NCI-H146 (cell line): ENCODE results near the gene CDH4.

Experiments used
- DNase-seq: peaks from one replicate; lab custom pipeline; 2025; lab: John Stamatoyannopoulos, UW

Gene CDH4

GRCh38 chr20:61493798-61494305, 241.8 kb downstream of the CDH4 start:
- DNase-seq, result no peak

DNA sequence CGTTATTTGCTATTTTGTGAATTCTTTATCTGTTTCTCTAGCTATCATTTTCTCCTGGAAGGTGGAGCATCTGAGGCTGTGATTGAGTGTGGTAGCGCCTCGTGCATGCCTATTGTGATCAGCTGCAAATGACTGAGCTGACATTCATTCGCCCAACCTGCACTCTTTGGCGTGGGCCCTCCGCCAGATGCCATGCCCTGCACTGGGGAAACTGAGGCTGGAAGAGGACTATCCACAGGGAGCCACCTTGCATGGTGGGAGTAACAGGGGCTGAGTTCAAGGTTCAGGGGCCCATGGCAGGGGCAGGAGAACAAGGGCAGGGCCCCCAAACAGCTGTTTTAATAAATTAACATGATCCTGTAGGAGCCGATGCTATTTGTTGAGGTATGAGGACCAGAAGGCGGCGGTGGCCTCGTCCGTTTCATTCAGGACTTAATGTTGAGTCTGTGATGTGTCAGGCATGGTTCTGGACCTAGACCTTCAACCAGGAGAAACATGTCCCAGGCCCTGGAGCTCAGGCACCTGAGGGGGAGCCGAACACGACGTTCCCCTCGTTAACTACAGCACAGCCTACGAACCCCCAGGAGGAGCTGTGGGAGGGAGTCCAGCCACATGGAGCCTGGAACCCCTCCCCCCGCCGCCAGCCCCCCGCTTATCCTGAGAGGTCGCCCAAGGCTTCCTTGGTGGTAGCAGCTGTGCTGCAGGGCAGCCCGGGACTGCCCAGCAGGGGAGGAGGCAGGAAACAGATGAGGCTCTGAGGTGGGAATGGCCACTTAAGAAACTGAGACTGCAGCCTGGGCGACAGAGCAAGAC, 242.9 kb downstream of the CDH4 start:
- DNase-seq, result no peak

DNA sequence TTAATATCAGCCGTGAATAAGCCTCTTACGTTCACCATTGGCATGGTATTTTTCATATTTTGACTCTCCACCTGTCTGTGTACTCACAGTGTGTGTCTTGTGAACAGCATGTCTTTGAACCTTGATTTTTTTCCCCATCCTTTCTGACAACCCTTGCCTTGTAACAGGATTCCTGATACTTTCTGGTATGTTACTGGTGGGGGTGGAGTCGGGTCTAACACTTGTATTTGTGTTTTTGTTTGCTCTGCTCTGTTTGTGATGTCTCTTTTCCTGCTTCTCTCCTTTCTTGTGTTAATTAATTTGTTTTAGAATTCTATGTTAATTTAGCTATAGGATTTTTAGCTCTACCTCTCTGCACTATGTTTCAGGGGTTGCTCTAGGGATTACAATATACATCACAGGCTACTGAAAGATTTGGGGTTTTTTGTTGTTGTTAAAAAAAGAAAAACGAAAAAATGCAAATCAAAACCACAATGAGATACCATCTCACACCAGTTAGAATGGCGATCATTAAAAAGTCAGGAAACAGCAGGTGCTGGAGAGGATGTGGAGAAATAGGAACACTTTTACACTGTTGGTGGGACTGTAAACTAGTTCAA, 245.1 kb downstream of the CDH4 start:
- DNase-seq, result no peak

GRCh38 chr20:61499859-61500554, 247.9 kb downstream of the CDH4 start:
- no peak for DNase-seq

- no peak for DNase-seq
Observed at GRCh38 chr20:61500791-61501321, 248.8 kb downstream of the CDH4 start.

DNA sequence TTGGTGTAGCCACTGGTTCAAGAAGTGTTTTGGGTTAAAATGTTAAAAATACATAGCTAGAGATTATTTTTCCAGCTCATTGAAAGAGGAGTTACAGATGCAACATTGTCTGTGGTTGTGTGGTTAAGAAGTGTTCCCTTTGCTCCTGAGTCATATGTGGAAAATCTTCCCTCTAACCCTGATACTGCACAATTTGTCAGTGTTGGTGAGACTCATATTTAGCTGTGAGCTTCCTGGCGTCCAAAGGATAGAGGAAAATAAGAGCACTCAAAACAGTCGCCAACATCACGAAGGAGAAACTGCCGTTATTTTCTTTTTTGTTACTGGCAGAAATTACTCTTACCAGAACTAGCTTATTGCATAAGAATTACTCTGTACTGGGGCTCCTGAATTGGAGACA, 250.4 kb downstream of the CDH4 start:
- no peak for DNase-seq

- DNase-seq, result no peak
Observed at GRCh38 chr20:61503106-61503505, 251.0 kb downstream of the CDH4 start.

DNA sequence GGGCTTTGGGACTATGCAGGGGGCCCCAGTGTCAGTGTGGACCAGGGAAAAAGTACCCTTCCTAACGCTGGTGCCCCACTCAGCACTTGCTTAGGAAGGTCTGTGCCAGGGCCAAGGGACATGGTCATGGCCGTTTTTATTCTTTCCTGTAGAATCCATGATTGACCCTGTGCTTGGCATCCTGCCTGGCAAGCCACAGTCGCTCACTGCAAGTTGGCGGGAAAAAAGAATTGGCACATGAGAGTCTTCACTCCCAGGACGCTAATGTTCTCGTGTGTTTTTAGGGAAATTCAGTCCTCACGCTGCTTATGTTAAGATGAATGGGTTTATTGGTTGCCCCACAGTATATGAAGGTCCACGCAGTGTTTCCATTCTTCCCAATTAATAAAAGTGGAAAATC, 253.4 kb downstream of the CDH4 start:
- DNase-seq, result no peak

DNA sequence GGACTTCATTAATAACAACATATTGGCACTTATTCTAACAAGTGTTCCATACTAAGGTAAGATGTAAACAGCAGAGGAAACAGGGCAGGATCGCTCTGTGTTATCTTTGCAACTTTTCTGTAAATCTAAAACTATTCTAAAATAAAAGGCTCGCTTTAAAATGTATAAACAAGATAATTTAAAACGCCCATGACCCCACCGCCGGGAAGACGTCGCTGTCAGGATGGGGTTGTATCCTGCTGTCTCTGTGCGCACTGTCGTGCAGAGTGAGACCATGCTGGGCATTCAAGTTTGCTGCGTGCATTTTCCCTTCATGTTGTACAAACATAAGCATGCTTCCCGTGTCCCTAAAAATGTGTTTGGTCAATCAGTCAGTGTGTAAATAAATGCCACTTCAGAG, 255.7 kb downstream of the CDH4 start:
- no peak for DNase-seq

DNA sequence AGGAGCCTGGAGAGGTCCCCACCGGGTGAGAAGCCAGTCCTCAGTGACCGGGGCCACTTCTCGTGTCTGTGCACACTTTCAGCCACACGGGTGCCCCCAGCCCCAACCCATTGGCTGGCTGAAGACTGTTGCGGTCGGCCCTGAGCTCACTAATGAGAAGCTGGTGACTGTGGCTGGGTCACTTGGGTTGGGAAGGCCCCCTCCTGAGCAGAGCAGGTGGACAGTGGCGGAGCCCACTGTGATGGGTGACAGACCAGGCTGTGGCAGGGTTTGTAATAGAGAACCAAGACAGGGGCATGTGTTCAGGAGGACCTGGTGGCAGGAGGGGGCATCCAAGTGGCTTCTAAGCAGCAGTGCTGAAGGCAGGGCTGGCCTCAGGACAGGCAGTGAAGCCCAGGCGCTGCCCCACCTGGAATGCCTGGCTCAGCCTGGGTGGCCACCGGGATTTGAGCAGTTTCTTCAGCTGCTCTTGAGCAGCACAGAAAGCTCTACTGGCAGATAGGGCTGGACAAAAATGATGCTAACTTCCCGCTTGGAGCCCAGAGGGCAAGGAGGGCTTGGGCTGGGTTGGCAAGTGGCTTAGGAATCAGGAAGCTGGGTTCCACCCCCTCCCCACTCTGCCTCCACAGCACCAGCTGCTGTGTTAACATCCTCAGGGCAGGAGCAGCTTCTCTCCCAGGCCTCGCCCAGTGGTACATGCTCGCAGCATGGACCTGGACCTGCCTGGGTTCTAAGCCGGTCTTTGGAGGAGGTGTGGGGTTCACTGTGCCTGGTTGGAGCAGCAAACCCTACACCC, 256.4 kb downstream of the CDH4 start:
- DNase-seq, result no peak

- no peak for DNase-seq
Observed at GRCh38 chr20:61510778-61511330, 258.8 kb downstream of the CDH4 start.

- no peak for DNase-seq
Observed at GRCh38 chr20:61512475-61512874, 260.4 kb downstream of the CDH4 start.

GRCh38 chr20:61513124-61514017, 261.3 kb downstream of the CDH4 start:
- no peak for DNase-seq

GRCh38 chr20:61514018-61514365, 261.9 kb downstream of the CDH4 start:
- DNase-seq, result no peak

DNA sequence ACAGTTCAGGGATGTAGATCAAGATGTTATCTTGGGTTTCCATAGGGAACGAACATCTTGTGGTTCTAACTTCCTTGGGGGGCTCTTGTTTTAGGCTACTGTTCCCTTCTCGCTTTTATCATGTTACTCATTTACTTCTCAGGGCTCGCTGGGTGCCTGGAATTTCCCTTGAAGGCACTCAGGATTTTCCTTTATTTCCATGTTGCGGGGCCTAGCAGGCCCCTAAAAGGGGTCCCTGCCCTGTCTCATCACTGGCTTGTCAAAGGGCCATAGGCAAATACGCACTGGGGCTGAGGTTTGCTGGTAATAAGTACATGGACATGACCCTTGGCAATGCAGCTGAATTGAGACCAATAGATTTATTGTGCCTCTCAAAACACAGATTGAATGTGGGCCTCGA, 262.3 kb downstream of the CDH4 start:
- no peak for DNase-seq

- no peak for DNase-seq
Observed at GRCh38 chr20:61514805-61515505, 262.9 kb downstream of the CDH4 start.

DNA sequence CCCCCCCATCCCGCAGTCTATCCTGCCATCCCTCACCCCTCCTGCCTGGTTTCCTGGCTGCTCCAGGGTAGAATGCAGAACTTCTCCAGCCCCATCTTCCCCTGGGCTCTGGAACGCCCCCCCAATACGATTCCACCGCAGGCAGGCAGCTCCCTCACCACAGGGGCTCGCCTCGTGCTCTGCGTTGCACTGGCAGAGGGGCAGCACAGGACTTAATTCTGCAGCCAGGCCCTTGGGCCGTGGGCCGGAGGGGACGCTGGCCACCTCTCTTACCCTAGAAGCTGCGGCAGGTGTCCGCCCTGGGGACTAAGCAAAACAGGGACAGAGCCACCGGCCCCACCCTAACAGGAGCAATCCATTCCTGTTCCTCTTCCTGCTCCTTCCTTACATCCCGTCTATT, 263.9 kb downstream of the CDH4 start:
- no peak for DNase-seq

GRCh38 chr20:61516346-61517208, 264.5 kb downstream of the CDH4 start:
- no peak for DNase-seq

DNA sequence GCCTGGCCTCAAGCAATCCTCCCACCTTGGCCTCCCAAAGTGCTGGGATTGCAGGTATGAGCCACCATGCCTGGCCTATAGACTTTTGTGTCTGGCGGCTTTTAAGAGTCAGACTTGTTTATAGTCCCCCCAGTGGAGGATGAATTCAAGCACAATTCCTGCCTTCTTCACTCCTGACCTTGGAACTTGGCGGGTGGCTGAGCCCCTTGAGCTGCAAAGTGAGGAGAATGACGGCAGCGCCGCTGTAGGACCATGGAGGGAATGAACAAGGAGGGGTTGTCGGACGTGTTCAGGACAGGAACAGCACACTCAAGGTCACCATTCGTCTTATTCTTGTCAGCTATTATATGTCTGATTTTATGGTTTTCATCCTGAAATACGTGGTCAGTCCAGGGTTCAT, 265.4 kb downstream of the CDH4 start:
- DNase-seq, result no peak
